Measurements from ENCODE around the gene SLC35F3.

GRCh38 chr1:234162661-234163060, 258.2 kb downstream of the SLC35F3 start:
- TF ChIP-seq POLR2A (IDR thresholded peaks at IDR 0.05) = no peak
- no peak for TF ChIP-seq EP300 (IDR thresholded peaks at IDR 0.05)
- TF ChIP-seq CTCF (IDR thresholded peaks at IDR 0.05) = no peak

Data from ovary (tissue), 3 donors.